HepG2 (cell line): Measurements from ENCODE around the gene NCMAP. TPM values are rescaled to one million over a fixed set of nuclear protein-coding genes. Genes with fewer than 3 reads are reported as not detected.

Experiments
- ARNT ChIP-seq: fragments of 450-650 bp; IDR thresholded peaks from 2 replicates; pipeline ENCODE4 v1.6.1; 2017
- GABPB1 ChIP-seq: IDR thresholded peaks from 2 replicates; pipeline ENCODE4 v1.6.1; 2016; ENCODE audit warnings: mild to moderate bottlenecking, missing genetic modification reagents, moderate library complexity, missing compliant biosample characterization
- MEF2D ChIP-seq: sonication (generic); formaldehyde crosslinking; IDR thresholded peaks from 2 replicates; pipeline ENCODE4 v1.5.1; 2020; ENCODE audit warnings: mild to moderate bottlenecking, missing genetic modification reagents
- NFIB ChIP-seq: sonication (generic); formaldehyde crosslinking; IDR thresholded peaks from 2 replicates; pipeline ENCODE4 v1.9.0; 2021; ENCODE audit warnings: missing genetic modification reagents, mild to moderate bottlenecking, borderline replicate concordance
- PBX3 ChIP-seq: sonication (generic); formaldehyde crosslinking; IDR thresholded peaks from 2 replicates; pipeline ENCODE4 v1.8.1; 2023; ENCODE audit warnings: missing genetic modification reagents, inconsistent platforms, borderline replicate concordance
- PHF21A ChIP-seq: sonication (generic); formaldehyde crosslinking; IDR thresholded peaks from 2 replicates; pipeline ENCODE4 v1.5.0; 2020; ENCODE audit warnings: mild to moderate bottlenecking, missing genetic modification reagents
- PTBP1 ChIP-seq: fragments of 200-400 bp; formaldehyde crosslinking; IDR thresholded peaks from 2 replicates; pipeline ENCODE4 v1.6.1; 2018; ENCODE audit warnings: low read length, low read depth; ENCODE audit not compliant: poor library complexity, severe bottlenecking
- SMAD1 ChIP-seq: sonication (generic); formaldehyde crosslinking; IDR thresholded peaks from 2 replicates; pipeline ENCODE4 v1.4.0; 2020; ENCODE audit warnings: missing genetic modification reagents, low read depth, mild to moderate bottlenecking, borderline replicate concordance
- TBL1XR1 ChIP-seq: fragments of 150-350 bp; IDR thresholded peaks from 2 replicates; pipeline ENCODE4 v1.6.1; 2014; ENCODE audit warnings: borderline replicate concordance, low read length; ENCODE audit not compliant: partially characterized antibody
- TP53 ChIP-seq: sonication (generic); formaldehyde crosslinking; conservative IDR thresholded peaks from 2 replicates; pipeline ENCODE4 v1.4.0; 2020; ENCODE audit warnings: missing genetic modification reagents
- ZNF318 ChIP-seq: sonication (generic); formaldehyde crosslinking; IDR thresholded peaks from 2 replicates; pipeline ENCODE4 v1.4.0; 2020; ENCODE audit warnings: mild to moderate bottlenecking, missing genetic modification reagents
- ZNF382 ChIP-seq: sonication (generic); formaldehyde crosslinking; IDR thresholded peaks from 2 replicates; pipeline ENCODE4 v1.5.0; 2020; ENCODE audit warnings: missing genetic modification reagents, mild to moderate bottlenecking, borderline replicate concordance
- ZNF430 ChIP-seq: sonication (generic); formaldehyde crosslinking; IDR thresholded peaks from 2 replicates; pipeline ENCODE4 v1.9.0; 2021; ENCODE audit warnings: mild to moderate bottlenecking, missing genetic modification reagents
- ZNF570 ChIP-seq: sonication (generic); formaldehyde crosslinking; IDR thresholded peaks from 2 replicates; pipeline ENCODE4 v1.4.0; 2020; ENCODE audit warnings: mild to moderate bottlenecking, missing genetic modification reagents, borderline replicate concordance
- ZNF781 ChIP-seq: sonication (generic); formaldehyde crosslinking; IDR thresholded peaks from 2 replicates; pipeline ENCODE4 v1.5.1; 2020; ENCODE audit warnings: borderline replicate concordance, mild to moderate bottlenecking, missing genetic modification reagents; ENCODE audit errors: not compliant biosample characterization
- polyA plus RNA-seq, 8 experiments: library from polyadenylated mRNA; depleted of rRNA in 3 of 8; stranded (reverse) in 7 of 8; unstranded in 1 of 8; fragments of >200 nt; fragmentation: Illumina TruSeq in 4 of 8; extraction: Trizol in 4 of 8; gene quantifications; 2 replicates each; pipeline versions ENCODE4 v1.2.1 to v1.2.3, GENCODE V29; 2011 to 2016; ENCODE audit warnings: low read depth in 4 of 8, missing spikeins in 1 of 8, mixed read lengths in 1 of 8; ENCODE audit not compliant: insufficient read depth in 1 of 8
- total RNA-seq, 5 experiments: library from RNA; depleted of rRNA; stranded (reverse); fragments of >200 nt; fragmentation: Illumina TruSeq; extraction: Trizol; gene quantifications; 2 replicates each; pipeline ENCODE4 v1.2.3, GENCODE V29; 2016; ENCODE audit warnings: low read depth in 1 of 5

Gene NCMAP
- total and polyA plus RNA-seq, 2 of the 13 experiments (the other 11 are each of a cell fraction or from before 2014, with no cell fraction given) = 2.7 to 20.0 TPM

- TF ChIP-seq ZNF382 (CRISPR knock-in tag) (no peak), NFIB (CRISPR knock-in tag) (no peak), PHF21A (peak; percentile 79; the same call in 1 of the 2 replicates), TP53 (CRISPR knock-in tag) (no peak), PTBP1 (no peak), ZNF318 (0 out of 2 replicates have a peak, but pooled peaks have one; percentile 45), ARNT (no peak), PBX3 (CRISPR knock-in tag) (no peak), ZNF570 (CRISPR knock-in tag) (peak; percentile 35; the same call in 1 of the 2 replicates), TBL1XR1 (peak; percentile 17), MEF2D (CRISPR knock-in tag) (no peak; the same call in 1 of the 2 replicates), GABPB1 (CRISPR knock-in tag) (no peak), ZNF781 (CRISPR knock-in tag) (no peak), SMAD1 (CRISPR knock-in tag) (no peak), ZNF430 (peak; percentile 95)
Measured at GRCh38 chr1:24551960-24552571, 3.8 kb upstream of the NCMAP start (continued).
